HG02642 (cell line): ENCODE measurements around the gene LDLRAD4.
"Not testable (repeated sequence)": the region's sequence is repeated elsewhere in the genome, so short reads cannot be mapped to it uniquely, and the experiment has no call there.

Source experiments
- ATAC-seq: cut with Tn5 transposase; IDR thresholded peaks from one replicate; pipeline ENCODE4 v1.9.1; 2021; ENCODE audit warnings: mild to moderate bottlenecking; ENCODE audit not compliant: unreplicated experiment, poor library complexity

LDLRAD4 gene

GRCh38 chr18:13653746-13654433 is 435.3 kb downstream of the LDLRAD4 start:
- no peak for ATAC-seq

- ATAC-seq = no peak
Measured at GRCh38 chr18:13657974-13658373, 439.4 kb downstream of the LDLRAD4 start.

GRCh38 chr18:13658436-13659204 is 440.1 kb downstream of the LDLRAD4 start:
- ATAC-seq = no peak

- no peak for ATAC-seq
Measured at GRCh38 chr18:13660510-13660909, 441.9 kb downstream of the LDLRAD4 start.

- ATAC-seq = no peak
Measured at GRCh38 chr18:13661051-13661778, 442.7 kb downstream of the LDLRAD4 start.

- ATAC-seq = no peak
Measured at GRCh38 chr18:13661779-13662256, 443.3 kb downstream of the LDLRAD4 start.

GRCh38 chr18:13672657-13673056 is 454.1 kb downstream of the LDLRAD4 start:
- no peak for ATAC-seq

- no peak for ATAC-seq
Measured at GRCh38 chr18:13676471-13676870, 457.9 kb downstream of the LDLRAD4 start.

GRCh38 chr18:13677350-13677749 is 458.8 kb downstream of the LDLRAD4 start:
- not testable (repeated sequence) for ATAC-seq

GRCh38 chr18:13680612-13681011 is 462.1 kb downstream of the LDLRAD4 start:
- ATAC-seq = no peak

- ATAC-seq = no peak
Measured at GRCh38 chr18:13681701-13682100, 463.1 kb downstream of the LDLRAD4 start.

- no peak for ATAC-seq
Measured at GRCh38 chr18:13684546-13684945, 466.0 kb downstream of the LDLRAD4 start.

GRCh38 chr18:13688191-13689136 is 469.9 kb downstream of the LDLRAD4 start:
- ATAC-seq = no peak

GRCh38 chr18:13690060-13690459 is 471.5 kb downstream of the LDLRAD4 start:
- ATAC-seq = not testable (repeated sequence)

GRCh38 chr18:13695337-13695736 is 476.8 kb downstream of the LDLRAD4 start:
- ATAC-seq = not testable (repeated sequence)

GRCh38 chr18:13696961-13697360 is 478.4 kb downstream of the LDLRAD4 start:
- ATAC-seq = no peak

GRCh38 chr18:13700153-13700552 is 481.6 kb downstream of the LDLRAD4 start:
- no peak for ATAC-seq
